Colonic mucosa (tissue), 4 donors: Measurements from ENCODE around the gene FBL. TPM values are rescaled to one million over a fixed set of nuclear protein-coding genes. Genes with fewer than 3 reads are reported as not detected.

Experiments used
- DNase-seq: peaks from one replicate; pipeline ENCODE4 v3.0.0-alpha.2; 2020
- H3K27ac ChIP-seq: fragments of 200-600 bp; one replicate; pipeline ENCODE4 v1.8.0; 2021
- H3K27me3 ChIP-seq: fragments of 200-600 bp; one replicate; pipeline ENCODE4 v1.8.0; 2021
- H3K36me3 ChIP-seq: fragments of 200-600 bp; one replicate; pipeline ENCODE4 v1.8.0; 2021
- H3K4me1 ChIP-seq: fragments of 200-600 bp; one replicate; pipeline ENCODE4 v1.8.0; 2021; ENCODE audit warnings: mild to moderate bottlenecking
- H3K4me3 ChIP-seq: fragments of 200-600 bp; one replicate; pipeline ENCODE4 v1.8.0; 2021
- H3K9ac ChIP-seq, 2 donors: one replicate each; pipeline ENCODE4 v1.7.0; 2013; ENCODE audit warnings: control low read depth in 2 of 2, low read depth in 2 of 2, low read length in 2 of 2
- H3K9me3 ChIP-seq: fragments of 200-600 bp; one replicate; pipeline ENCODE4 v1.8.0; 2021
- CTCF ChIP-seq: fragments of 200-600 bp; IDR thresholded peaks from one replicate; pipeline ENCODE4 v1.8.0; 2022; ENCODE audit warnings: antibody characterized with exemption, mild to moderate bottlenecking
- intact Hi-C: fragments of 100-400 bp; cut with DNase I; formaldehyde crosslinking; loops from one replicate; pipeline ENCODE4 v1.14.1; 2022
- total RNA-seq, 2 donors: library from RNA; stranded (reverse); fragmentation: NEBNext Ultra II Directional in 1 of 2; extraction: Animal tissue kit (Norgen Biotek cat#: 25700) in 1 of 2; gene quantifications; one replicate each; pipeline ENCODE4 v1.2.1, GENCODE V29; 2021
- donor health status: healthy.
- donor health status: DM: no; HTN: no; CAD: no.
- donor health status: DM: no; HTN: no; CAD: no.

FBL gene
- total RNA-seq, 2 donors from 2014 or later: 155 to 297 TPM

GRCh38 chr19:39830406-39830805, 15.8 kb downstream of the FBL start:
- no peak for TF ChIP-seq CTCF
- Histone ChIP-seq H3K9ac (no peak overlapping the region), H3K9me3 (no peaks in the 10 kb centered on the region), H3K4me3 (no peak overlapping the region), H3K4me1 (peaks cover 4% of the 10 kb centered on the region), H3K27ac (no peak overlapping the region), H3K36me3 (peaks cover 6% of the 10 kb centered on the region), H3K27me3 (no peaks in the 10 kb centered on the region)
- intact Hi-C loops: no loop called here
- DNase-seq: no peak

DNA sequence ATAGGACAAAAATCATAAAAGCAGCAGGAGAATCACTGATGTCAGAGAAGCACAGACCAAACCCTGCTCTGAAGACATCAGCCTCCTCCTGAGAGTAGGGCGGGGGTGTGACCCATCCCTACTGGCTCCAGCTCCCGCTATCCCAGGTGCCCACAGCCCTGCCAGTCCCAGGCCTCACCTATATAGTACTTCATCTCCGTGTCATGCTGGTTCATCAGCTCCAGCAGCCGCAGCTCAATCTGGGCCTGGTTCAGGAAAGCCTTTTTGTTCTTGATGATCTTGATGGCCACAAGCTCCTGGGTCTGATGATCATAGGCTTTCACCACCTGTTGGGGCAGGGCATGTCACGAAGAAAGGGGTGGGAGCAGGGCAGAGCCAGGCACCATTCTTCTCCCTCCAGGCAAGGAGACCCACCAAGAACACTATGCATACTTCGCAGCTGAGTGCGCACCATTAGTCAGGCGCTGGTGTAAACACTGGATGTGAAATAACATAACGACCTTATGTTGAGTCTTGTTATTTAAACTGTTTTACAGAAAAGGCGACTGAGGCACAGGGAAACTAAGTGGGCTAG, 16.4 kb downstream of the FBL start:
- H3K36me3 ChIP-seq: peaks cover 5% of the 10 kb centered on the region
- no peak for DNase-seq
- no peaks in the 10 kb centered on the region for H3K9me3 ChIP-seq
- no peak overlapping the region for H3K27ac ChIP-seq
- intact Hi-C loops: no loop called here
- TF ChIP-seq CTCF: no peak
- H3K27me3 ChIP-seq: no peaks in the 10 kb centered on the region
- no peak overlapping the region for H3K9ac ChIP-seq
- no peak overlapping the region for H3K4me3 ChIP-seq
- peaks cover 4% of the 10 kb centered on the region for H3K4me1 ChIP-seq

DNA sequence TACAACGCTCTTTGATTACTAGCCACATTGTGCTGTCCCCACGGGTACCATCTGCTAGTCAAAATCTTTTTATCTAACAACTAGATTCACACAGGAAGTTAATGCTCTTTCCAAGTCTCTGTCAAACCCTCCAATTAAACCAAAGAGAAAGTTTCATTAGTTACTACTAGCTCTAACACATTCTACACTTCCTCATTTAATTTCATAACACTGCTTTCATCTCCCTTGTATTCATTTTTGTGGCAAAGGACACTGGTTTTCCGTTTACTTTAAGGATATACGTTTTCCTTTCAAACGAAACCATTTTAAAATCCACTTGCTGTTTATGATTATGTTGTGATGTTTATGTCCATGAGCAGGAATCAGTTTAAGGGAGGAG, 17.5 kb downstream of the FBL start:
- H3K4me3 ChIP-seq: no peak overlapping the region
- H3K9ac ChIP-seq: no peak overlapping the region
- H3K36me3 ChIP-seq: peaks cover 5% of the 10 kb centered on the region
- no peak for DNase-seq
- intact Hi-C loops: no loop called here
- no peaks in the 10 kb centered on the region for H3K27me3 ChIP-seq
- no peaks in the 10 kb centered on the region for H3K9me3 ChIP-seq
- no peak for TF ChIP-seq CTCF
- no peak overlapping the region for H3K27ac ChIP-seq
- peaks cover 4% of the 10 kb centered on the region for H3K4me1 ChIP-seq

DNA sequence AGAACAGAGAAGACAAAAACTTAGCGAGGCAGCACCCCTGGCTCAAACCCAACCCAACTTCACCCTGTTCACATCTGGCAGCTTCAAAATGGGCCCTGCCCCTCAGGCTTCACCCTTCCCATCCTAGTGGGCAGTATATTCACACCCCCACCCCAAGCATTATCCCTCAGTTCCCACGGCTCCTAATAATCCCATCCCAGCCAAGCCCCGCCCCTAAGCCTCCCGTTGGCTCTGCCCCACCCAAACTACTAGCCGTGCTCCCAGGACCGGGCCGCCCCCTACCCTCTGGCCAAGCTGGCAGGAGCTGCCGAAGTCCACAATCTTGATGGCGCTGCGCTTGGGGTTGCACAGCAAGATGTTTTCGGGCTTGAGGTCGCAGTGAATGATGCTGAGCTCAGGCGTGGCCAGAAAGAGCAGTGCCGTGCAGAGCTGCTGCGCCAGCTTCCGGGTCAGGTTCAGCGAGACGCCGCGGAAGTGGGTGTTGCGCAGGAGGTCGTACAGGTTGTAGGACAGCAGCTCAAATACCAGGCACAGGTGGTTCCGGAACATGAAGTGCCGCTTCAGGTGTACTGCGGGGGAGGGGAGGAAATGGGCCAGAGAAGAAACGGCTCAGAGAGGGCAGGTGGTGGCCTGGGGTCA, 18.0 kb downstream of the FBL start:
- intact Hi-C loops: no loop called here
- peaks cover 5% of the 10 kb centered on the region for H3K36me3 ChIP-seq
- peaks cover 4% of the 10 kb centered on the region for H3K4me1 ChIP-seq
- DNase-seq: no peak
- no peaks in the 10 kb centered on the region for H3K9me3 ChIP-seq
- H3K9ac ChIP-seq: no peak overlapping the region
- TF ChIP-seq CTCF: no peak
- H3K27me3 ChIP-seq: no peaks in the 10 kb centered on the region
- no peak overlapping the region for H3K27ac ChIP-seq
- no peak overlapping the region for H3K4me3 ChIP-seq

GRCh38 chr19:39827216-39827615, 19.0 kb downstream of the FBL start:
- no peak for DNase-seq
- no peaks in the 10 kb centered on the region for H3K27me3 ChIP-seq
- H3K9ac ChIP-seq: no peak overlapping the region
- peaks cover 5% of the 10 kb centered on the region for H3K36me3 ChIP-seq
- intact Hi-C loops: no loop called here
- H3K4me1 ChIP-seq: no peaks in the 10 kb centered on the region
- no peaks in the 10 kb centered on the region for H3K9me3 ChIP-seq
- H3K27ac ChIP-seq: no peak overlapping the region
- no peak overlapping the region for H3K4me3 ChIP-seq
- TF ChIP-seq CTCF: no peak
